ENCODE measurements around the gene ARRDC2.
"Not testable (repeated sequence)": the region's sequence is repeated elsewhere in the genome, so short reads cannot be mapped to it uniquely, and the experiment has no call there.

ARRDC2 gene

GRCh38 chr19:18017275-18018083 is 9.5 kb downstream of the ARRDC2 start:
- Mint-ChIP-seq H3K27ac (peak overlapping the region; percentile 90), H3K4me3 (no peak overlapping the region), H3K36me3 (peaks cover 34 to 35% of the 10 kb centered on the region in 2 donors), H3K4me1 (peaks cover 54 to 78% of the 10 kb centered on the region in 2 donors), H3K9me3 (peaks cover 3 to 4% of the 10 kb centered on the region in 2 donors), H3K27me3 (no peaks in the 10 kb centered on the region)
- no peak for ATAC-seq (replicated peaks)
- no peak for DNase-seq

DNA sequence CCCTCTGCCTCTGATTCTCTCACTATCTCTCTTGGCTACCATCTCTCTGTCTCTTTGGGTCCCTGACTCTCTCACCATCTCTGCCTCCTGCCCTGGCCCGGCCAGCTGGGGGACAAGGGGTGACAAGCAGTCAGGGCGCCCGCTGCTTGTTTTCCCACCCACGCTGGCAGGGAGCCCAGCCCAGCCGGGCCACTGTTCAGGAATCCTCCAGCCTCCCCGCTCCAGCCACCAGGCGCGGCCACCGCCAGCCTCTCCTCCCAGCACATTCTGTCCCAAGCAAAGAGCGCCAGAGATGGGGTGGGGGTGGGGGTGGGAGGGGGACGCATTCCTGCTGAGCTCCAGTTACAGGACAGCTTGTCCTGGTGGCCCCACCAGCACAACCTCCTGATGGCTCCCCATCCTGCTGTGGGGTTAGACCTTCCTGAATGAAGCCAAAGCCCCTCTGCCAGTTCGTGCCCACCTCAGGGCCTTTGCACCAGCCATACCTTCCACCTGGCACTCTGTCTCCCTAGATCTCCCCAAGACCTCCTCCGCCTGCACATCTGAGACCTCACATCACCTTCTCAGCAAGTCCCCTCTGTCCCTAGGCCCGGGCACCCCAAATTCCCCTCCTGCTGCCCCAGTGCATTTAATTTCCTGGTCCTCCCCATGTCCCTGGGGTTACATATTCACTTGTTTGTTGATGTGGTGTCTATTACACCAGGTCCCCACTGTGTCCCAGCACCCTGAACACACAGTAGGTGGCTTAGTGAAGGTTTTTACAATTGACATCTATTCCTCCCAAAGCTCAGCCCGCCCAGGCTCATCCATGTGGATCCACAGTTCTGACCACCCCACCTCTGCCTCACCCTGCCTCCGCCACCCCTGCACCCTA is 12.5 kb downstream of the ARRDC2 start:
- Mint-ChIP-seq H3K4me3 (peak overlapping the region in 1 of 2 donors; percentile 83), H3K36me3 (peaks cover 8 to 9% of the 10 kb centered on the region in 2 donors), H3K27me3 (no peaks in the 10 kb centered on the region), H3K9me3 (peaks cover 3 to 4% of the 10 kb centered on the region in 2 donors), H3K4me1 (peaks cover 52 to 77% of the 10 kb centered on the region in 2 donors), H3K27ac (peak overlapping the region; percentile 98)
- ATAC-seq (replicated peaks): no peak
- no peak for DNase-seq

DNA sequence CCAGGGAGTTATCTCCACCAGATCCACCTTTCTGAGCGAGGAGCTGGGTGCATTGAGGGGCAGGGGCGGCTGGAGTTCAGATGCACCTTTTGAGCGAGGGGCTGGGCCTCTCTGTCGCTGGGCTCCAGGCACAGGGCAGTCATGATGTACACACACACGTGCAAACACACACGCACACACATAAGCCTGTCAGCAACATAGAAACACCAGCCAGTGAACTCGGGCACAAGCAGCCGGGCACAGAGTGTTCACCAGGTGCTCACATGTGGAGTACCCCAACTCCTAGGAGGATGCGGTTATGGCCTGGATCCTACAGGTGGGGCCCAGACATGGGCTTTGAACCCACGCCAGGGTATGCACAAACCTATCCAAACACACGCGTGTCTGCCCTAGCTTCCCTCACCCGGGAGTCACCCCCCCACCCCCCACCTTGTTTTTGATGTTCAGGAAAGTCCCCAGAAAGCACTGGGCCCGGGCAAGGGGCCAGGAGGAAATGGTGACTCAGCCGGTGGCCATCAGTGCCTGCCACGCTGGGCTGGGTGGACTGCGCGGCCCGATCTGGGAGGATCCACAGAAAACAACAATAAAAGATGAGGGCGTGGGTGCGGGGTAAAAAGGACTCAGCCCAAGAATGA is 13.3 kb downstream of the ARRDC2 start:
- Mint-ChIP-seq H3K27ac (peak overlapping the region; percentile 98), H3K27me3 (no peaks in the 10 kb centered on the region), H3K9me3 (peaks cover 3 to 4% of the 10 kb centered on the region in 2 donors), H3K4me3 (peak overlapping the region; percentile 79 to 83), H3K36me3 (peaks cover 4% of the 10 kb centered on the region in 2 donors), H3K4me1 (peaks cover 51 to 75% of the 10 kb centered on the region in 2 donors)
- DNase-seq (peak; percentile 58), ATAC-seq (replicated peaks) (peak; percentile 44 to 48)

DNA sequence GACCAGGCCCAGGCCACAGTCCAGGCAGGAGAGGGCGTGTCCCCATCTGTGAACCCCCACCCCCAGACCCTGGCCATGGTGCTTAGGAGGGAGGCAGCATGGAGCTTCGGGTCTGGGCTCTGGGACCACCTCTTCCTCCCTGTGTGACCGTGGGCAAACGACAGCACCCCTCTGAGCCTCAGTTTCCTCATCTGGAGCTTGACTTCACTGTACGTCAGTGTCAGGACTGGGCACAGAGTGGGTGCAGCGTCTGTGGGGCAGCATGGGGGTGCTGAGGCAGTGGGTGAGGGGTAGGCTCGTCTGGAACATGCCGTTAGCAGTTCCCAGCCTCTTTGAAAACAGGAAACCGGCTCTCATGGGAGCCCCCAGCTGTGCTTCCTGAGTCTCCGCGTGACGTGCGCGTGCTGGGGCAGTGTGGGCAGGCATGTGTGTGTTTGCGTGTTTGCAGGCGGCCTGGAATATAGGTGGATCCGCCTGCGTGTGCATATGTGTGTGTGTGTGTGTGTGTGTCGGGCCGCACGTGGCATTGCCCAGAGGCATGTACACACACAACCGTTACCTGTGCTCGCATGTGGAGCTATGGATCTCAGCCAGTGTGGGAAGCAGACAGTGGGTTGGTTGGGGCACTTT is 15.8 kb downstream of the ARRDC2 start:
- H3K27ac Mint-ChIP-seq: peak overlapping the region; percentile 98
- ATAC-seq (replicated peaks) (peak; percentile 74 to 78), DNase-seq (peak; percentile 81)
- peaks cover 3 to 4% of the 10 kb centered on the region in 2 donors for H3K9me3 Mint-ChIP-seq
- H3K4me1 Mint-ChIP-seq: peaks cover 44 to 62% of the 10 kb centered on the region in 2 donors
- H3K4me3 Mint-ChIP-seq: peak overlapping the region; percentile 61 to 72
- H3K27me3 Mint-ChIP-seq: no peaks in the 10 kb centered on the region
- H3K36me3 Mint-ChIP-seq: peaks cover 4% of the 10 kb centered on the region in 2 donors

- no peak for ATAC-seq (replicated peaks)
- H3K9me3 Mint-ChIP-seq: peaks cover 3 to 4% of the 10 kb centered on the region in 2 donors
- DNase-seq: no peak
- no peak overlapping the region for H3K4me3 Mint-ChIP-seq
- H3K36me3 Mint-ChIP-seq: peaks cover 2 to 3% of the 10 kb centered on the region in 2 donors
- H3K27me3 Mint-ChIP-seq: no peaks in the 10 kb centered on the region
- peaks cover 32 to 48% of the 10 kb centered on the region in 2 donors for H3K4me1 Mint-ChIP-seq
- H3K27ac Mint-ChIP-seq: peak overlapping the region; percentile 25
Observed at GRCh38 chr19:18027151-18027550, 19.2 kb downstream of the ARRDC2 start.

- Mint-ChIP-seq H3K4me3 (no peak overlapping the region), H3K9me3 (peaks cover 0 to 1% of the 10 kb centered on the region in 2 donors), H3K27ac (no peak overlapping the region), H3K4me1 (peaks cover 17 to 30% of the 10 kb centered on the region in 2 donors), H3K27me3 (no peaks in the 10 kb centered on the region), H3K36me3 (no peaks in the 10 kb centered on the region)
- DNase-seq: no peak
- ATAC-seq (replicated peaks): peak in 1 of 2 donors; percentile 21
Observed at GRCh38 chr19:18029617-18030338, 21.8 kb downstream of the ARRDC2 start.

DNA sequence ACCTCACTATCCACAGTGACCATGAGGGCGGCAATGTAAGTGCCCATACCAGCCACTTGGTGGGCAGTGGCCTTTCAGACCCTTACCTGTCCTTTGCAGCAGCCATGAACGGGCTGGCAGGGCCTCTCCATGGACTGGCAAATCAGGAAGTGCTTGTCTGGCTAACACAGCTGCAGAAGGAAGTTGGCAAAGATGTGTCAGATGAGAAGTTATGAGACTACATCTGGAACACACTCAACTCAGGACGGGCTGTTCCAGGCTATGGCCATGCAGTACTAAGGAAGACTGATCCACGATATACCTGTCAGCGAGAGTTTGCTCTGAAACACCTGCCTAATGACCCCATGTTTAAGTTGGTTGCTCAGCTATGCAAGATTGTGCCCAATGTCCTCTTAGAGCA is 23.4 kb downstream of the ARRDC2 start:
- not testable (repeated sequence) for H3K36me3 Mint-ChIP-seq, H3K4me3 Mint-ChIP-seq, H3K27me3 Mint-ChIP-seq, H3K9me3 Mint-ChIP-seq, H3K27ac Mint-ChIP-seq, DNase-seq
- peaks cover 12 to 24% of the 10 kb centered on the region in 2 donors for H3K4me1 Mint-ChIP-seq
- ATAC-seq (replicated peaks): peak; percentile 59 to 77

DNA sequence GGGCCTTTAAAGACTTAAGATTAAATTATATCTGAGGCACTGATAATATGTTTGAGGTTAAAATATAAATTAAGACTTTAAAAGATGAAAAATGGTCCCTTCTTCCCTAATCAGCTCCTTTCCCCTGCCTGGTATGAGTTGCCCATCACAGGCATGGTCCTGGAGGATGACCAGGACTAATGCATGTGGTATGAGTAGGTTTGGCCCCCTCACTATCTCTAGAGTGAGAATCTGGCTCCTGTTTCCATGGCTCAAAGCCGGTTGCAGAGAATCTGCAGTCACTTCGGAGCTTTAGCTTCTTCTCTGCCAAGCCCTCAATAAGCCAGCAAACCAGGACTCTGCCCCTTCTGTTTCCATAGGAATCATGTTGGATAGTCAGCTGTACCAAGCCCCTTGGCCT is 24.1 kb downstream of the ARRDC2 start:
- not testable (repeated sequence) for H3K27ac Mint-ChIP-seq; H3K9me3 Mint-ChIP-seq; H3K36me3 Mint-ChIP-seq; DNase-seq; H3K4me3 Mint-ChIP-seq; ATAC-seq (replicated peaks); H3K27me3 Mint-ChIP-seq
- H3K4me1 Mint-ChIP-seq: peaks cover 12 to 24% of the 10 kb centered on the region in 2 donors

- peaks cover 0 to 3% of the 10 kb centered on the region in 2 donors for H3K36me3 Mint-ChIP-seq
- H3K9me3 Mint-ChIP-seq: peaks cover 0 to 5% of the 10 kb centered on the region in 2 donors
- no peak overlapping the region for H3K4me3 Mint-ChIP-seq
- DNase-seq (no peak), ATAC-seq (replicated peaks) (no peak)
- no peak overlapping the region for H3K27ac Mint-ChIP-seq
- H3K4me1 Mint-ChIP-seq: peaks cover 25 to 47% of the 10 kb centered on the region in 2 donors
- H3K27me3 Mint-ChIP-seq: no peaks in the 10 kb centered on the region
Observed at GRCh38 chr19:18041054-18041453, 33.1 kb downstream of the ARRDC2 start.

GRCh38 chr19:18043676-18044075 is 35.7 kb downstream of the ARRDC2 start:
- DNase-seq (no peak), ATAC-seq (replicated peaks) (no peak)
- H3K27me3 Mint-ChIP-seq: no peaks in the 10 kb centered on the region
- peaks cover 34 to 58% of the 10 kb centered on the region in 2 donors for H3K4me1 Mint-ChIP-seq
- peak overlapping the region in 1 of 2 donors; percentile 8 for H3K4me3 Mint-ChIP-seq
- peaks cover 0 to 5% of the 10 kb centered on the region in 2 donors for H3K9me3 Mint-ChIP-seq
- H3K27ac Mint-ChIP-seq: peak overlapping the region; percentile 80
- peaks cover 0 to 3% of the 10 kb centered on the region in 2 donors for H3K36me3 Mint-ChIP-seq

- Mint-ChIP-seq H3K4me3 (peak overlapping the region; percentile 62 to 76), H3K27ac (peak overlapping the region; percentile 96), H3K4me1 (peaks cover 35 to 59% of the 10 kb centered on the region in 2 donors), H3K27me3 (no peaks in the 10 kb centered on the region), H3K9me3 (peaks cover 0 to 5% of the 10 kb centered on the region in 2 donors), H3K36me3 (peaks cover 0 to 3% of the 10 kb centered on the region in 2 donors)
- ATAC-seq (replicated peaks): peak; percentile 97 to 98
- DNase-seq: peak; percentile 93
Observed at GRCh38 chr19:18044825-18045304, 36.9 kb downstream of the ARRDC2 start.

DNA sequence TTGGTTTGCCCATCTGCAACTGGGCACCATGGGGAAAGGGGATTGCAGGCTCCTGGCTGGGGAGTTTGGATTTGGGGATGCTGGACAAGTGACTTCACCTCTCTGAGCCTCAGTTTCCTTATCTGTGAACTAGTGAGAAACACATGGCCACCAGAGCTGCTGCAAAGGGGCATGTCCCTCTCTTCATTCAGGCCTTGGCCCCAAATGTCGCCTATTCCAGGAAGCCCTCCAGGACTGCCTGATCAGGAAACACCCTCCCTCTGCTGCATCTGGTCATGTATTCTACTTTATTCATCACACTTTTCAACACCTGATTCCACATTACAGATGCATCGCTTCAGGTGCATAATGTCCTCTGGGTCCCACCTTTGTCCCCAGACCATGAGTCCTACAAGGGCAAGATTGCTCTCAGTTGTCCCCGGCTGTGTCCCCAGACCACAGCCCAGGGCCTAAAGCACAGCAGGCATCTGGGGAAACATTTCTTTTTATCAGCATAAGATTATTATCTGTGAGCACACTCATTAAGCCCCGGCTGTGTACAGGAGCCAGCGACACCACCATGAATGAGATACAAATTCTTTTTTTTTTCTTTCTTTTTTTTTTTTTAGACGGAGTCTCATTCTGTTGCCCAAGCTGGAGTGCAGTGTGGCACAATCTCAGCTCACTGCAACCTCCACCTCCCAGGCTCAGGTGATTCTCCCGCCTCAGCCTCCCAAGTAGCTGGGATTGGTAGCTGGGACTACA is 37.5 kb downstream of the ARRDC2 start:
- ATAC-seq (replicated peaks): peak; percentile 3 to 8
- peak overlapping the region; percentile 96 for H3K27ac Mint-ChIP-seq
- H3K4me1 Mint-ChIP-seq: peaks cover 40 to 66% of the 10 kb centered on the region in 2 donors
- H3K9me3 Mint-ChIP-seq: peaks cover 0 to 5% of the 10 kb centered on the region in 2 donors
- no peaks in the 10 kb centered on the region for H3K27me3 Mint-ChIP-seq
- DNase-seq: no peak
- H3K4me3 Mint-ChIP-seq: peak overlapping the region; percentile 62 to 76
- H3K36me3 Mint-ChIP-seq: peaks cover 0 to 3% of the 10 kb centered on the region in 2 donors
